Measurements from ENCODE around the gene EBNA1BP2.

GRCh38 chr1:43177691-43178090 lies 5.6 kb upstream of the EBNA1BP2 start:
- TF ChIP-seq CTCF (IDR thresholded peaks at IDR 0.05) (no peak), POLR2A (IDR thresholded peaks at IDR 0.05) (no peak)

Measured in body of pancreas (tissue), 4 donors.